ENCODE results near the gene LYPLAL1.

DNA sequence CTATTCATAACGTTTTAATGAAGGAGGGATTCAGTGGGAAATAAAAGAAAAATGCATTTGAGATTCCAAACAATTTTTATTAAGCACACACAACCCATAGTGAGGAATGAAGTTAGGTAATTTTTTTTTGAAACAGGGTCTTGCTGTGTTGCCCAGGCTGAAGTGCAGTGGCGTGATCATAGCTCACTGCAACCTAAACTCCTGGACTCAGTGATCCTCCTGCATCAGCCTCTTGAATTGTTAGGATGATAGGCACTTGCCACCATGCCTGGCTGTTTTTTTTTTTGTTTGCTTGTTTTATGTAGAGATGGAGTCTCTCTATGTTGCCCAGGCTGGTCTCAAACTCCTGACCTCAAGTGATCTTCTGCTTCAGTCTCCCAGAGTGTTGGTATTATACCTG, 28.9 kb downstream of the LYPLAL1 start:
- TF ChIP-seq CTCF (conservative IDR thresholded peaks at IDR 0.05; ENCODE audit: low read depth, low read length) (no peak), EZH2 (IDR thresholded peaks at IDR 0.05; ENCODE audit: low read length, unreplicated experiment) (no peak)

Data from PC-3 (cell line).